GM12878 (cell line): ENCODE data around the gene FXYD3. TPM values are rescaled to one million over a fixed set of nuclear protein-coding genes. Genes with fewer than 3 reads are reported as not detected.
A peak's percentile ranks its signal among the peaks of the same experiment; 100 is the strongest.

Experiments
- ATAC-seq: fragments of 200-7000 bp; cut with Tn5 transposase; 3 replicates; pipeline ENCODE4 v1.9.1; 2020; ENCODE audit warnings: mild to moderate bottlenecking, moderate library complexity
- BruUV-seq: library from RNA; stranded (reverse); fragments of 400-500 nt; replicated peaks from 2 replicates; lab custom pipeline; 2021; lab: Mats Ljungman, UMichigan
- CTCF ChIA-PET: fragments of 300-600 bp; sonication (Branson Sonifier 250); formaldehyde crosslinking; extraction: SDS; loops from one replicate; lab custom pipeline; 2021; ENCODE audit warnings: inconsistent platforms; lab: Yijun Ruan, JAX
- POLR2A ChIA-PET: fragments of 350-600 bp; formaldehyde crosslinking; extraction: SDS; loops from one replicate; lab custom pipeline; 2021; ENCODE audit warnings: inconsistent platforms; lab: Charles Lee
- RAD21 ChIA-PET: fragments of 300-600 bp; sonication (Branson Sonifier 250); formaldehyde crosslinking; loops from one replicate; lab custom pipeline; 2023; ENCODE audit warnings: antibody characterized with exemption; ENCODE audit not compliant: unreplicated experiment; lab: Charles Lee
- SMC1A ChIA-PET: fragments of 300-600 bp; sonication (Branson Sonifier 250); formaldehyde crosslinking; loops from one replicate; lab custom pipeline; 2023; ENCODE audit not compliant: unreplicated experiment, uncharacterized antibody; lab: Charles Lee
- DNase-seq: peaks from one replicate; pipeline ENCODE4 v3.0.0-alpha.2; 2011; ENCODE audit warnings: low read depth, low spot score
- FAIRE-seq: peaks from 3 replicates; lab custom pipeline; 2011; peaks lifted over from hg19 to GRCh38; lab: Jason Lieb, UNC
- H2AFZ ChIP-seq: 2 replicates; pipeline ENCODE4 v1.6.0; 2011; ENCODE audit warnings: low read depth, low read length, control low read depth; ENCODE audit not compliant: control insufficient read depth
- H3K27ac ChIP-seq: 2 replicates; pipeline ENCODE4 v1.5.1; 2011; ENCODE audit warnings: control low read depth; ENCODE audit not compliant: control insufficient read depth, insufficient read depth
- H3K27me3 ChIP-seq, 2 experiments: replicated peaks in 1 of 2; 2 replicates each; pipeline versions ENCODE4 v1.6.0 to v1.6.1; 2011; ENCODE audit warnings: low read length in 1 of 2; ENCODE audit not compliant: control insufficient read depth in 2 of 2, insufficient read depth in 2 of 2
- H3K36me3 ChIP-seq, 2 experiments: 2 replicates each; pipeline ENCODE4 v1.5.1; 2011; ENCODE audit warnings: low read length in 1 of 2; ENCODE audit not compliant: control insufficient read depth in 2 of 2, insufficient read depth in 2 of 2
- H3K4me1 ChIP-seq: 2 replicates; pipeline ENCODE4 v1.6.1; 2011; ENCODE audit warnings: mild to moderate bottlenecking, low read length, moderate library complexity, mixed read lengths; ENCODE audit not compliant: control insufficient read depth, insufficient read depth
- H3K4me2 ChIP-seq: 2 replicates; pipeline ENCODE4 v1.6.0; 2011; ENCODE audit warnings: control low read depth; ENCODE audit not compliant: control insufficient read depth, insufficient read depth
- H3K4me3 ChIP-seq: fragments of 200-600 bp; sonication (generic); 2 replicates; pipeline ENCODE4 v1.5.1; 2016
- H3K79me2 ChIP-seq: 2 replicates; pipeline ENCODE4 v1.6.0; 2011; ENCODE audit warnings: low read length; ENCODE audit not compliant: control insufficient read depth, insufficient read depth
- H3K9ac ChIP-seq: 2 replicates; pipeline ENCODE4 v1.8.0; 2011; ENCODE audit warnings: low read length, control low read depth, mixed read lengths; ENCODE audit not compliant: control insufficient read depth, insufficient read depth
- H3K9me3 ChIP-seq: replicated peaks from 3 replicates; pipeline ENCODE4 v1.5.1; 2011; ENCODE audit warnings: mild to moderate bottlenecking, low read length; ENCODE audit not compliant: control insufficient read depth, insufficient read depth
- H4K20me1 ChIP-seq: 2 replicates; pipeline ENCODE4 v1.6.0; 2011; ENCODE audit not compliant: control insufficient read depth, insufficient read depth
- ASH2L ChIP-seq: fragments of 300-600, 200-600 bp; sonication (generic); IDR thresholded peaks from 2 replicates; pipeline ENCODE4 v1.6.1; 2017; ENCODE audit warnings: low read depth, mild to moderate bottlenecking, borderline replicate concordance
- ETV6 ChIP-seq, 2 experiments: fragments of 450-650 bp in 1 of 2; IDR thresholded peaks in 1 of 2; conservative IDR thresholded peaks in 1 of 2; 2 replicates each; pipeline ENCODE4 v1.6.1; 2014; ENCODE audit warnings: antibody characterized with exemption in 1 of 2, borderline replicate concordance in 1 of 2, low read depth in 1 of 2, mild to moderate bottlenecking in 1 of 2, moderate library complexity in 1 of 2
- GATAD2B ChIP-seq: fragments of 450-650 bp; conservative IDR thresholded peaks from 2 replicates; pipeline ENCODE4 v1.6.1; 2017; ENCODE audit warnings: low read depth, mild to moderate bottlenecking, moderate library complexity
- MTA2 ChIP-seq: fragments of 450-650 bp; IDR thresholded peaks from 2 replicates; pipeline ENCODE4 v1.6.1; 2016; ENCODE audit warnings: low read depth, mild to moderate bottlenecking, moderate library complexity
- RAD21 ChIP-seq: IDR thresholded peaks from 2 replicates; pipeline ENCODE4 v1.6.1; 2011; ENCODE audit warnings: mild to moderate bottlenecking, low read depth, low read length, moderate library complexity; ENCODE audit not compliant: insufficient read depth
- RB1 ChIP-seq: fragments of 450-650 bp; formaldehyde crosslinking; IDR thresholded peaks from 2 replicates; pipeline ENCODE4 v1.6.1; 2017; ENCODE audit warnings: mild to moderate bottlenecking, borderline replicate concordance
- SMARCA5 ChIP-seq: fragments of 450-650 bp; IDR thresholded peaks from 2 replicates; pipeline ENCODE4 v1.6.1; 2017; ENCODE audit warnings: mild to moderate bottlenecking
- SMC3 ChIP-seq: IDR thresholded peaks from 2 replicates; pipeline ENCODE4 v1.6.1; 2011; ENCODE audit warnings: low read length, improper control_type of control experiment, borderline replicate concordance
- SRF ChIP-seq, 2 experiments: IDR thresholded peaks; 2 replicates each; pipeline ENCODE4 v1.6.1; 2011; ENCODE audit warnings: low read depth in 2 of 2, low read length in 2 of 2, mild to moderate bottlenecking in 1 of 2, moderate library complexity in 1 of 2
- STAT1 ChIP-seq: fragments of 450-650 bp; conservative IDR thresholded peaks from 2 replicates; pipeline ENCODE4 v1.6.1; 2014; ENCODE audit warnings: antibody characterized with exemption, mild to moderate bottlenecking
- TCF12 ChIP-seq: IDR thresholded peaks from 2 replicates; pipeline ENCODE4 v1.6.1; 2011; ENCODE audit warnings: low read depth, mild to moderate bottlenecking, low read length
- WGBS: methylation state at CpG from one replicate; pipeline ENCODE4 v1.1.6; 2016; ENCODE audit warnings: low lambda C conversion rate; ENCODE audit not compliant: insufficient replicate concordance, insufficient coverage; ENCODE audit errors: missing lambda C conversion rate; 5-methylcytosine and 5-hydroxymethylcytosine counted together
- in situ Hi-C: fragments of 300-500 bp; cut with MboI; formaldehyde crosslinking; loops from 9 replicates; pipeline ENCODE4 v1.14.3; 2018; ENCODE audit warnings: mixed read lengths
- intact Hi-C: fragments of 100-400 bp; cut with micrococcal nuclease; formaldehyde crosslinking; loops from one replicate; pipeline ENCODE4 v1.14.2; 2022; ENCODE audit not compliant: unreplicated experiment
- polyA plus RNA-seq, 11 experiments: library from polyadenylated mRNA; depleted of rRNA in 4 of 11; unstranded in 6 of 11; stranded (reverse) in 5 of 11; fragments of >200 nt; fragmentation: Nextera tagmentation in 4 of 11; fragmentation: Illumina TruSeq in 1 of 11; extraction: Ambion mirVana in 4 of 11; extraction: Trizol in 1 of 11; gene quantifications; 1 replicate in 1 of 11; 2 replicates in 10 of 11; pipeline versions ENCODE4 v1.2.1 to v1.2.3, GENCODE V29; 2011 to 2016; ENCODE audit warnings: inconsistent platforms in 2 of 11, missing spikeins in 2 of 11, low read depth in 1 of 11
- total RNA-seq, 4 experiments: library from RNA; depleted of rRNA in 3 of 4; stranded (reverse); fragments of >200 nt in 3 of 4; fragmentation: Illumina TruSeq in 1 of 4; extraction: Trizol in 1 of 4; gene quantifications; 2 replicates each; pipeline versions ENCODE4 v1.2.1 to v1.2.3, GENCODE V29; 2013 to 2021
- TF ChIP-seq, protein P1 (sequence below), 3 experiments: IDR thresholded peaks in 2 of 3; conservative IDR thresholded peaks in 1 of 3; 2 replicates each; pipeline ENCODE4 v1.5.1; 2011; ENCODE audit warnings: low read depth in 3 of 3, low read length in 3 of 3, mild to moderate bottlenecking in 3 of 3, control low read depth in 2 of 3, moderate library complexity in 2 of 3, inconsistent platforms in 1 of 3, mixed read lengths in 1 of 3; ENCODE audit not compliant: control insufficient read depth in 2 of 3, insufficient read depth in 1 of 3; ENCODE audit errors: extremely low read depth in 1 of 3
- TF ChIP-seq, protein P2 (sequence below): fragments of 150-350 bp; IDR thresholded peaks from 2 replicates; pipeline ENCODE4 v1.6.1; 2016; ENCODE audit warnings: low read depth, low read length

FXYD3 gene
- total and polyA plus RNA-seq, 10 of the 15 experiments (the other 5 are each of a cell fraction or from before 2014, with no cell fraction given), result 0.09 to 0.44 TPM; not detected in 8

DNA sequence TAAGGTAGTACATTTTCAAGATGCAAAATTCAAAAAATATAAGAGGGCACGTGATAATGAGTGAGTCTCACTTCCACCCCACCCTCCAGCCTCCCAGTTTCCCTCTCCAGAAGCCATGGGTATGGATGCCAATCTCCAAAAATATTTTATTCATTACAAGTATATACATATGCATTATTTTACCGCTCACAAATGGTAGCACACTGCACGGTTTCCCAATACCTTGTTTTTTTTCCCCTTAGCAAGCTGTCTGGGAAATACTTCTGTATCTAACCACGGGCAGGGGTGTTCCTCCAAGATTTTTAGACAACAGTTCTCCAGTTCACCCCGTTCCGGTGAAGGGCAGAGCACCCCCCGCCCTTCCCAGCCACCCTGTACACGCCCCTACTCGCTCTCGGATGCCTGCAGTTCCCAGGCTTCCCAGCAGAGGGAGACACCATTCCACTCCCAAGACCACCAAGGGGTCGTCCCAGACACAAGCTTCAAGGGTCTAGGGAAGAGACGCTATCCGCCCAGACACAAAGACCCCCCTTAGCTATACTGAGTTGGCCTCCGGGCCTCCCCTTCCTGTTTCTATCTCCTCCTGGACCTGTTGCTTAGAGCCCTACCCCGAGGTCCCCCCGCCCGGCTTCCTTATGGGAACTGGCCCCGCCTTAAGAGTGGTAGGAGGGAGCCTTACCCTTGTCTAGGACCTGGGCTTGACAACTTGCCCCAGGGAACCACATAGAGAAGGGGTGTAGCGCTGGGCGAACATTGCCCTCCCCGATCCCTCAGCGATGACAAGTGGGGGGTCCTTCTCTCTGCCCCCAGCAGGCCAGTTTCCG is 1.1 kb upstream of the FXYD3 start:
- peak; percentile 95 for ATAC-seq
- Histone ChIP-seq H3K27ac (no peak overlapping the region), H3K4me1 (no peaks in the 10 kb centered on the region), H3K4me3 (no peak overlapping the region), H2AFZ (peak overlapping the region; percentile 72), H3K9ac (no peak overlapping the region), H3K4me2 (peak overlapping the region; percentile 48; the same call in 1 of the 2 replicates)
- in situ Hi-C loops, result no loop called here
- DNase-seq, result no peak
- WGBS, result 26% methylated on average over 19 of the region's 23 CpGs
- POLR2A ChIA-PET, result interaction anchor here (0.5 kb wide), 1 partner anchor 171 kb away, joined by 5 read pairs; no protein-coding TSS in a partner anchor
- SMC1A ChIA-PET, result interaction anchor here (1.0 to 1.1 kb wide), 2 partner anchors 21 to 27 kb away, joined by 8 read pairs; no protein-coding TSS in a partner anchor
- peak; percentile 90 for FAIRE-seq
- TF ChIP-seq GATAD2B, result 0 out of 2 replicates have a peak, but pooled peaks have one; percentile 46
- no peak for TF ChIP-seq TCF12
- TF ChIP-seq, protein P1, sequence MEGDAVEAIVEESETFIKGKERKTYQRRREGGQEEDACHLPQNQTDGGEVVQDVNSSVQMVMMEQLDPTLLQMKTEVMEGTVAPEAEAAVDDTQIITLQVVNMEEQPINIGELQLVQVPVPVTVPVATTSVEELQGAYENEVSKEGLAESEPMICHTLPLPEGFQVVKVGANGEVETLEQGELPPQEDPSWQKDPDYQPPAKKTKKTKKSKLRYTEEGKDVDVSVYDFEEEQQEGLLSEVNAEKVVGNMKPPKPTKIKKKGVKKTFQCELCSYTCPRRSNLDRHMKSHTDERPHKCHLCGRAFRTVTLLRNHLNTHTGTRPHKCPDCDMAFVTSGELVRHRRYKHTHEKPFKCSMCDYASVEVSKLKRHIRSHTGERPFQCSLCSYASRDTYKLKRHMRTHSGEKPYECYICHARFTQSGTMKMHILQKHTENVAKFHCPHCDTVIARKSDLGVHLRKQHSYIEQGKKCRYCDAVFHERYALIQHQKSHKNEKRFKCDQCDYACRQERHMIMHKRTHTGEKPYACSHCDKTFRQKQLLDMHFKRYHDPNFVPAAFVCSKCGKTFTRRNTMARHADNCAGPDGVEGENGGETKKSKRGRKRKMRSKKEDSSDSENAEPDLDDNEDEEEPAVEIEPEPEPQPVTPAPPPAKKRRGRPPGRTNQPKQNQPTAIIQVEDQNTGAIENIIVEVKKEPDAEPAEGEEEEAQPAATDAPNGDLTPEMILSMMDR (IDR thresholded peaks at IDR 0.05 in 2 of 3, conservative IDR thresholded peaks at IDR 0.05 in 1 of 3; ENCODE audit: control insufficient read depth in 2 of 3, extremely low read depth in 1 of 3, insufficient read depth in 1 of 3, low read depth in 3 of 3, low read length in 3 of 3), result peak; percentile 86 to 99 (median 97)
- TF ChIP-seq STAT1, result 0 out of 2 replicates have a peak, but pooled peaks have one; percentile 58
- TF ChIP-seq RB1, result peak; percentile 28; the same call in 1 of the 2 replicates
- TF ChIP-seq ASH2L, result no peak
- 0 out of 2 replicates have a peak, but pooled peaks have one; percentile 18 for TF ChIP-seq SMARCA5
- TF ChIP-seq, protein P2, sequence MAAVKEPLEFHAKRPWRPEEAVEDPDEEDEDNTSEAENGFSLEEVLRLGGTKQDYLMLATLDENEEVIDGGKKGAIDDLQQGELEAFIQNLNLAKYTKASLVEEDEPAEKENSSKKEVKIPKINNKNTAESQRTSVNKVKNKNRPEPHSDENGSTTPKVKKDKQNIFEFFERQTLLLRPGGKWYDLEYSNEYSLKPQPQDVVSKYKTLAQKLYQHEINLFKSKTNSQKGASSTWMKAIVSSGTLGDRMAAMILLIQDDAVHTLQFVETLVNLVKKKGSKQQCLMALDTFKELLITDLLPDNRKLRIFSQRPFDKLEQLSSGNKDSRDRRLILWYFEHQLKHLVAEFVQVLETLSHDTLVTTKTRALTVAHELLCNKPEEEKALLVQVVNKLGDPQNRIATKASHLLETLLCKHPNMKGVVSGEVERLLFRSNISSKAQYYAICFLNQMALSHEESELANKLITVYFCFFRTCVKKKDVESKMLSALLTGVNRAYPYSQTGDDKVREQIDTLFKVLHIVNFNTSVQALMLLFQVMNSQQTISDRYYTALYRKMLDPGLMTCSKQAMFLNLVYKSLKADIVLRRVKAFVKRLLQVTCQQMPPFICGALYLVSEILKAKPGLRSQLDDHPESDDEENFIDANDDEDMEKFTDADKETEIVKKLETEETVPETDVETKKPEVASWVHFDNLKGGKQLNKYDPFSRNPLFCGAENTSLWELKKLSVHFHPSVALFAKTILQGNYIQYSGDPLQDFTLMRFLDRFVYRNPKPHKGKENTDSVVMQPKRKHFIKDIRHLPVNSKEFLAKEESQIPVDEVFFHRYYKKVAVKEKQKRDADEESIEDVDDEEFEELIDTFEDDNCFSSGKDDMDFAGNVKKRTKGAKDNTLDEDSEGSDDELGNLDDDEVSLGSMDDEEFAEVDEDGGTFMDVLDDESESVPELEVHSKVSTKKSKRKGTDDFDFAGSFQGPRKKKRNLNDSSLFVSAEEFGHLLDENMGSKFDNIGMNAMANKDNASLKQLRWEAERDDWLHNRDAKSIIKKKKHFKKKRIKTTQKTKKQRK, result no peak
- 0 out of 4 replicates have a peak, but pooled peaks of 1 of the 2 experiments have one; percentile 23 for TF ChIP-seq SRF (IDR thresholded peaks at IDR 0.05; ENCODE audit: low read depth in 2 of 2, low read length in 2 of 2)
- peak; percentile 72 for TF ChIP-seq RAD21
- peak; percentile 80; the same call in 1 of the 2 replicates for TF ChIP-seq SMC3
- peak; percentile 12; the same call in 1 of the 2 replicates for TF ChIP-seq MTA2
- no peak for TF ChIP-seq ETV6 (conservative IDR thresholded peaks at IDR 0.05 in 1 of 2, IDR thresholded peaks at IDR 0.05 in 1 of 2; ENCODE audit: borderline replicate concordance in 1 of 2, low read depth in 1 of 2)
- TF ChIP-seq, all 136 proteins: peak for 9
- Histone ChIP-seq H3K79me2 (no peaks in the 10 kb centered on the region), H4K20me1 (no peaks in the 10 kb centered on the region), H3K9me3 (no peaks in the 10 kb centered on the region), H3K36me3 (no peaks in the 10 kb centered on the region), H3K27me3 (peaks cover 0 to 2% of the 10 kb centered on the region in 2 experiments; a peak in 1 of 4 replicates)
- ChIA-PET RAD21 (interaction anchor here (1.0 to 1.6 kb wide), 3 partner anchors 21 to 48 kb away, joined by 3 to 8 read pairs (median 3); no protein-coding TSS in a partner anchor), CTCF (interaction anchor here (0.8 to 6.4 kb wide), 11 partner anchors 8 to 133 kb away, joined by 3 to 75 read pairs (median 4); partner anchors contain the start of genes FXYD7 and LGI4)
- intact Hi-C loops, result loop anchor here (1.0 kb wide), 1 partner anchor 21 kb away; the partner anchor contains the start of gene LGI4
- no TSS peak for BruUV-seq
